CD4-positive, alpha-beta T cell (primary cell): ENCODE results near the gene NTM. TPM values are rescaled to one million over a fixed set of nuclear protein-coding genes. Genes with fewer than 3 reads are reported as not detected.

Source experiments
- ATAC-seq: fragments of 200-7000 bp; cut with Tn5 transposase; one replicate; pipeline ENCODE4 v1.10.0; 2022; ENCODE audit warnings: mild to moderate bottlenecking; ENCODE audit not compliant: poor library complexity
- CTCF ChIA-PET: fragments of 350-600 bp; sonication (Branson Sonifier 250); formaldehyde crosslinking; loops from one replicate; lab custom pipeline; 2021; ENCODE audit warnings: antibody characterized with exemption, inconsistent platforms; lab: Charles Lee
- POLR2A ChIA-PET: fragments of 350-600 bp; sonication (Branson Sonifier 250); formaldehyde crosslinking; loops from one replicate; lab custom pipeline; 2021; ENCODE audit warnings: antibody characterized with exemption, inconsistent platforms; lab: Charles Lee
- DNase-seq, 14 experiments: peaks; one replicate each; pipeline ENCODE4 v3.0.0-alpha.2; 2013 to 2020; ENCODE audit warnings: mixed read lengths in 2 of 14
- H3K27ac ChIP-seq, 2 donors: one replicate each; pipeline versions ENCODE4 v1.5.1 to v1.7.0; 2013; ENCODE audit warnings: low read length in 2 of 2, low read depth in 1 of 2, mild to moderate bottlenecking in 1 of 2
- H3K27me3 ChIP-seq, 2 experiments: 1 replicate in 1 of 2; 2 replicates in 1 of 2; pipeline versions ENCODE4 v1.6.1 to v1.7.0; 2013; ENCODE audit warnings: low read length in 2 of 2, control low read depth in 1 of 2, mild to moderate bottlenecking in 1 of 2, moderate library complexity in 1 of 2; ENCODE audit not compliant: insufficient read depth in 2 of 2, control insufficient read depth in 1 of 2
- H3K36me3 ChIP-seq: one replicate; pipeline ENCODE4 v1.6.1; 2013; ENCODE audit warnings: low read length, control low read depth; ENCODE audit not compliant: insufficient read depth
- H3K4me1 ChIP-seq: one replicate; pipeline ENCODE4 v1.6.1; 2013; ENCODE audit warnings: low read length, control low read depth; ENCODE audit not compliant: insufficient read depth
- H3K4me3 ChIP-seq: one replicate; pipeline ENCODE4 v1.5.1; 2013; ENCODE audit warnings: mild to moderate bottlenecking, low read length, moderate library complexity
- H3K9me3 ChIP-seq, 2 experiments: 1 replicate in 1 of 2; 2 replicates in 1 of 2; pipeline versions ENCODE4 v1.6.1 to v1.7.0; 2013; ENCODE audit warnings: low read length in 2 of 2, mild to moderate bottlenecking in 2 of 2, control low read depth in 1 of 2, moderate library complexity in 1 of 2; ENCODE audit not compliant: control insufficient read depth in 1 of 2, insufficient read depth in 1 of 2
- H3K27ac Mint-ChIP-seq: one replicate; pipeline ENCODE4 v1.8.0; 2020; ENCODE audit warnings: mixed read lengths
- H3K27me3 Mint-ChIP-seq: one replicate; pipeline ENCODE4 v1.8.0; 2021; ENCODE audit warnings: mixed read lengths
- H3K36me3 Mint-ChIP-seq: one replicate; pipeline ENCODE4 v1.8.0; 2021; ENCODE audit warnings: low read depth, mixed read lengths
- H3K4me1 Mint-ChIP-seq: one replicate; pipeline ENCODE4 v1.8.0; 2021; ENCODE audit warnings: low read depth, mixed read lengths
- H3K4me3 Mint-ChIP-seq: one replicate; pipeline ENCODE4 v1.8.0; 2020; ENCODE audit warnings: mild to moderate bottlenecking, mixed read lengths
- H3K9me3 Mint-ChIP-seq: one replicate; pipeline ENCODE4 v1.8.0; 2020; ENCODE audit warnings: mixed read lengths
- intact Hi-C, 2 experiments: fragments of 100-400 bp; cut with DNase I in 1 of 2; cut with micrococcal nuclease in 1 of 2; formaldehyde crosslinking; loops; one replicate each; pipeline versions ENCODE4 v1.15.1 to v1.9.0; 2023 to 2025; cut with DNase I, micrococcal nuclease
- total RNA-seq, 174 experiments: library from RNA in 2 of 174; stranded (reverse) in 2 of 174; gene quantifications; one replicate each; pipeline ENCODE4 v1.2.3 and lab custom pipeline; 2021 to 2026
- TF ChIP-seq, protein P1 (sequence below): fragments of 200-600 bp; IDR thresholded peaks from one replicate; pipeline ENCODE4 v1.8.0; 2022; ENCODE audit warnings: antibody characterized with exemption, mild to moderate bottlenecking

NTM gene
- total RNA-seq, 2 experiments from 2014 or later: not detected

DNA sequence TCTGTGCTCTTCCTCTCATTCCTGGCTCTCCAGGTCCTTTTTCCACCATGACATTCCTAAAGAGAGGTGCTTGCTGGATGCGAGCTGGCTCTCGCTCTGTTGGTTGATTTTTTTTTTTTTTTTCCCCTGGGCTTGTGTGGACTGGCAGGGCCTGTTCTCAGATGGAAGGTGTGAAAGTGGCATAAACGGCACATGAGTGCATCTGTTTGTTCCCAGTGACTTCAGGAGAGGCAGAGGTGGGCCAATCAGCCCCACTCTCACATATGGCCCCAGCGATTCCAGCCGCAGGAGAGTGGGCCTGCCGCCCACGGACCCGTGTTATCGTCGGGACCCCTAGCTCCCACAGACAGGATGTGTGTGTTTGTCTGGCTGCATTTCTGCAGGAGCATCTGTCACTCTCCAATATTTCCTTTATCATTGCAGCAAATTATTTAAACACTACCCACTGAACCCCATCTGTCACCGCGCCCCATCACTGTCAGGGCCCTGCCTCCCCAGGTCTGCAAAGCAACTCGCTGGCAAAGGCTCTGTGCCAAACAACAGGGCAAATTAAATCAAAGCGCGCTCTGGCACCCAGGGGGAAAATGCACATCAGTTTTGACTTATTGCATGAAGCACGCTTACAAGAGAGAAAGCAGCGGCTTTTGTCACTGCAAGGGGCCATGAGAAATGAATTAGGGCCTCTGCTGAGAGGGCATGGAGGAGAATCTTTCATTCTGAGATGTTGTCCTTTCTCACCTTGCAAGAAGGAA, 886.3 kb downstream of the NTM start:
- Mint-ChIP-seq H3K4me1 (no peaks in the 10 kb centered on the region), H3K27ac (no peak overlapping the region), H3K27me3 (no peaks in the 10 kb centered on the region), H3K9me3 (no peaks in the 10 kb centered on the region), H3K36me3 (no peaks in the 10 kb centered on the region), H3K4me3 (no peak overlapping the region)
- POLR2A ChIA-PET: no interaction called here
- TF ChIP-seq, protein P1, sequence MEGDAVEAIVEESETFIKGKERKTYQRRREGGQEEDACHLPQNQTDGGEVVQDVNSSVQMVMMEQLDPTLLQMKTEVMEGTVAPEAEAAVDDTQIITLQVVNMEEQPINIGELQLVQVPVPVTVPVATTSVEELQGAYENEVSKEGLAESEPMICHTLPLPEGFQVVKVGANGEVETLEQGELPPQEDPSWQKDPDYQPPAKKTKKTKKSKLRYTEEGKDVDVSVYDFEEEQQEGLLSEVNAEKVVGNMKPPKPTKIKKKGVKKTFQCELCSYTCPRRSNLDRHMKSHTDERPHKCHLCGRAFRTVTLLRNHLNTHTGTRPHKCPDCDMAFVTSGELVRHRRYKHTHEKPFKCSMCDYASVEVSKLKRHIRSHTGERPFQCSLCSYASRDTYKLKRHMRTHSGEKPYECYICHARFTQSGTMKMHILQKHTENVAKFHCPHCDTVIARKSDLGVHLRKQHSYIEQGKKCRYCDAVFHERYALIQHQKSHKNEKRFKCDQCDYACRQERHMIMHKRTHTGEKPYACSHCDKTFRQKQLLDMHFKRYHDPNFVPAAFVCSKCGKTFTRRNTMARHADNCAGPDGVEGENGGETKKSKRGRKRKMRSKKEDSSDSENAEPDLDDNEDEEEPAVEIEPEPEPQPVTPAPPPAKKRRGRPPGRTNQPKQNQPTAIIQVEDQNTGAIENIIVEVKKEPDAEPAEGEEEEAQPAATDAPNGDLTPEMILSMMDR: no peak
- no peak overlapping the region for H3K4me3 ChIP-seq
- H3K4me1 ChIP-seq: no peaks in the 10 kb centered on the region
- intact Hi-C loops: no loop called here
- peaks cover 0 to 14% of the 10 kb centered on the region in 2 experiments for H3K9me3 ChIP-seq
- H3K36me3 ChIP-seq: no peaks in the 10 kb centered on the region
- ATAC-seq: no peak
- DNase-seq: no peak
- CTCF ChIA-PET: no interaction called here
- no peaks in the 10 kb centered on the region for H3K27me3 ChIP-seq
- no peak overlapping the region for H3K27ac ChIP-seq

GRCh38 chr11:132257871-132258270, 887.5 kb downstream of the NTM start:
- intact Hi-C loops: no loop called here
- no peaks in the 10 kb centered on the region for H3K4me1 Mint-ChIP-seq
- DNase-seq (no peak), ATAC-seq (no peak)
- H3K9me3 ChIP-seq: peaks cover 0 to 12% of the 10 kb centered on the region in 2 experiments
- no peaks in the 10 kb centered on the region for H3K36me3 ChIP-seq
- no peaks in the 10 kb centered on the region for H3K27me3 Mint-ChIP-seq
- H3K36me3 Mint-ChIP-seq: no peaks in the 10 kb centered on the region
- TF ChIP-seq, protein P1: no peak
- no peak overlapping the region for H3K4me3 ChIP-seq
- H3K27ac Mint-ChIP-seq: no peak overlapping the region
- H3K27ac ChIP-seq: no peak overlapping the region
- H3K9me3 Mint-ChIP-seq: no peaks in the 10 kb centered on the region
- no peak overlapping the region for H3K4me3 Mint-ChIP-seq
- ChIA-PET POLR2A (no interaction called here), CTCF (no interaction called here)
- no peaks in the 10 kb centered on the region for H3K27me3 ChIP-seq
- no peaks in the 10 kb centered on the region for H3K4me1 ChIP-seq

DNA sequence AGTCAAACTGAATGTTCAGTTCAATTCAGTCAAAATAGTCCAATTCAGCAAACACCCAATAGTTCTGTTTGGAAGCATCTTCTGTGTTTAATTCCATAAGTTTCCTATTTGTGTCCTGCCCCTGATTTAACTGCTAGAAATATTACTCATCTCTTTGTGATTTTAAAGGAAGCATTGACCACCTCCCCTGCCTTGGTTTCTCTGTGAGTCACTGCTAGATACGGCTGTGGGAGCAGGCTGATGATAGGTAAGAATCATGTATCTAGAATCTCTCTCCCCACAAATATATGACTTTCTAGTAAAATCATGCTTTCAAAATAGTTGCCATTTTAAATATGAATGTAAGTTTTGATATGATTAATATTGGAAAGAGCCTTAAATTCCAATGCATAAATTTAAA, 888.5 kb downstream of the NTM start:
- ATAC-seq: no peak
- no peak overlapping the region for H3K27ac ChIP-seq
- Mint-ChIP-seq H3K27me3 (no peaks in the 10 kb centered on the region), H3K27ac (no peak overlapping the region), H3K36me3 (no peaks in the 10 kb centered on the region), H3K9me3 (no peaks in the 10 kb centered on the region), H3K4me3 (no peak overlapping the region), H3K4me1 (no peaks in the 10 kb centered on the region)
- H3K4me1 ChIP-seq: no peaks in the 10 kb centered on the region
- peaks cover 0 to 14% of the 10 kb centered on the region in 2 experiments for H3K9me3 ChIP-seq
- H3K36me3 ChIP-seq: no peaks in the 10 kb centered on the region
- H3K27me3 ChIP-seq: no peaks in the 10 kb centered on the region
- TF ChIP-seq, protein P1: no peak
- no peak overlapping the region for H3K4me3 ChIP-seq
- intact Hi-C loops: no loop called here
- CTCF ChIA-PET: no interaction called here
- POLR2A ChIA-PET: no interaction called here
- DNase-seq: no peak
